Thoracic aorta (tissue), 2 donors: ENCODE results near the gene MPZL3. TPM values are rescaled to one million over a fixed set of nuclear protein-coding genes. Genes with fewer than 3 reads are reported as not detected.

Experiments used
- ATAC-seq: fragments of 150-250 bp; one replicate; pipeline ENCODE4 v1.8.0; 2017; ENCODE audit warnings: low read depth; ENCODE audit not compliant: insufficient number of reproducible peaks, low FRiP score
- DNase-seq: peaks from one replicate; pipeline ENCODE4 v3.0.0-alpha.2; 2020; ENCODE audit warnings: low spot score
- H3K27ac ChIP-seq, 2 donors: fragments of 200-600 bp; sonication (generic); 1 replicate in 1 of 2; 2 replicates in 1 of 2; pipeline ENCODE4 v1.5.1; 2016; ENCODE audit warnings: mild to moderate bottlenecking in 2 of 2, moderate library complexity in 2 of 2
- H3K27me3 ChIP-seq: fragments of 200-600 bp; sonication (generic); replicated peaks from 2 replicates; pipeline ENCODE4 v1.6.0; 2016; ENCODE audit warnings: mild to moderate bottlenecking; ENCODE audit not compliant: insufficient read depth
- H3K36me3 ChIP-seq: fragments of 200-600 bp; sonication (generic); one replicate; pipeline ENCODE4 v1.5.1; 2016
- H3K4me1 ChIP-seq, 2 donors: fragments of 200-600 bp; sonication (generic); 1 replicate in 1 of 2; 2 replicates in 1 of 2; pipeline versions ENCODE4 v1.5.1 to v1.6.0; 2016; ENCODE audit warnings: low read depth in 2 of 2, mild to moderate bottlenecking in 1 of 2; ENCODE audit not compliant: control insufficient read depth in 1 of 2
- H3K4me3 ChIP-seq: fragments of 200-600 bp; sonication (generic); 2 replicates; pipeline ENCODE4 v1.5.1; 2016; ENCODE audit warnings: mild to moderate bottlenecking
- H3K9me3 ChIP-seq: fragments of 200-600 bp; sonication (generic); 2 replicates; pipeline ENCODE4 v1.5.1; 2016
- CTCF ChIP-seq: fragments of 200-600 bp; sonication (generic); IDR thresholded peaks from one replicate; pipeline ENCODE4 v1.5.1; 2019; ENCODE audit warnings: antibody characterized with exemption
- total RNA-seq, 2 donors: library from RNA; depleted of rRNA; stranded (reverse); fragments of >200 nt; gene quantifications; one replicate each; pipeline versions ENCODE4 v1.1.0 to v1.2.3, GENCODE V29; 2016

MPZL3 gene
- total RNA-seq, 2 donors from 2014 or later: 0.41 to 3.2 TPM

GRCh38 chr11:118239509-118240205, 12.5 kb downstream of the MPZL3 start:
- ATAC-seq (no peak), DNase-seq (no peak)
- Histone ChIP-seq H3K9me3 (no peaks in the 10 kb centered on the region), H3K27me3 (no peaks in the 10 kb centered on the region), H3K36me3 (no peaks in the 10 kb centered on the region), H3K4me3 (no peak overlapping the region), H3K27ac (no peak overlapping the region), H3K4me1 (no peaks in the 10 kb centered on the region)
- TF ChIP-seq CTCF: no peak

- H3K27me3 ChIP-seq: no peaks in the 10 kb centered on the region
- DNase-seq (no peak), ATAC-seq (no peak)
- no peak overlapping the region for H3K4me3 ChIP-seq
- H3K36me3 ChIP-seq: no peaks in the 10 kb centered on the region
- H3K9me3 ChIP-seq: no peaks in the 10 kb centered on the region
- H3K27ac ChIP-seq: no peak overlapping the region
- H3K4me1 ChIP-seq: no peaks in the 10 kb centered on the region
- no peak for TF ChIP-seq CTCF
Observed at GRCh38 chr11:118238929-118239328, 13.2 kb downstream of the MPZL3 start.

GRCh38 chr11:118238421-118238820, 13.7 kb downstream of the MPZL3 start:
- ATAC-seq (no peak), DNase-seq (no peak)
- no peaks in the 10 kb centered on the region for H3K9me3 ChIP-seq
- H3K27ac ChIP-seq: no peak overlapping the region
- no peaks in the 10 kb centered on the region for H3K36me3 ChIP-seq
- no peak for TF ChIP-seq CTCF
- H3K4me3 ChIP-seq: no peak overlapping the region
- H3K4me1 ChIP-seq: no peaks in the 10 kb centered on the region
- H3K27me3 ChIP-seq: no peaks in the 10 kb centered on the region

GRCh38 chr11:118236170-118236569, 16.0 kb downstream of the MPZL3 start:
- H3K27me3 ChIP-seq: no peaks in the 10 kb centered on the region
- no peak for TF ChIP-seq CTCF

GRCh38 chr11:118234833-118235232, 17.3 kb downstream of the MPZL3 start:
- Histone ChIP-seq H3K9me3 (no peaks in the 10 kb centered on the region), H3K27ac (no peak overlapping the region), H3K4me1 (no peaks in the 10 kb centered on the region), H3K4me3 (no peak overlapping the region), H3K36me3 (no peaks in the 10 kb centered on the region), H3K27me3 (no peaks in the 10 kb centered on the region)
- no peak for TF ChIP-seq CTCF
- DNase-seq (no peak), ATAC-seq (no peak)

More at GRCh38 chr11:118236170-118236569, 16.0 kb downstream of the MPZL3 start:
- Histone ChIP-seq H3K4me3 (no peak overlapping the region), H3K9me3 (no peaks in the 10 kb centered on the region), H3K27ac (no peak overlapping the region), H3K4me1 (no peaks in the 10 kb centered on the region), H3K36me3 (no peaks in the 10 kb centered on the region)
- ATAC-seq (no peak), DNase-seq (no peak)
